ENCODE data around the gene SMAD1.

SMAD1 gene

GRCh38 chr4:145554691-145555090, 73.0 kb downstream of the SMAD1 start:
- DNase-seq (ENCODE audit: extremely low read depth, low read depth): no peak
- TF ChIP-seq CTCF (IDR thresholded peaks at IDR 0.05; ENCODE audit: low read depth, low read length, missing control alignments): no peak
- H3K4me3 ChIP-seq (replicated peaks; ENCODE audit: low read depth, low read length): no peak overlapping the region

DNA sequence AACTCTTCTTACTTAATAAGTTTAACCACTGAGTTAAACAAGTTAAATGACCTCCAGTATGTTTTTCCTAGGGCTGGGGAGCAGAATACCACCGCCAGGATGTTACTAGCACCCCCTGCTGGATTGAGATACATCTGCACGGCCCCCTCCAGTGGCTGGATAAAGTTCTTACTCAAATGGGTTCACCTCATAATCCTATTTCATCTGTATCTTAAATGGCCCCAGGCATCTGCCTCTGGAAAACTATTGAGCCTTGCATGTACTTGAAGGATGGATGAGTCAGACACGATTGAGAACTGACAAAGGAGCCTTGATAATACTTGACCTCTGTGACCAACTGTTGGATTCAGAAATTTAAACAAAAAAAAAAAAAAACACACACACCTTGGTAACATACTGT, 76.1 kb downstream of the SMAD1 start:
- peak; percentile 90 for TF ChIP-seq CTCF (IDR thresholded peaks at IDR 0.05; ENCODE audit: low read depth, low read length, missing control alignments)
- DNase-seq (ENCODE audit: extremely low read depth, low read depth): peak; percentile 46
- no peak overlapping the region for H3K4me3 ChIP-seq (replicated peaks; ENCODE audit: low read depth, low read length)

DNA sequence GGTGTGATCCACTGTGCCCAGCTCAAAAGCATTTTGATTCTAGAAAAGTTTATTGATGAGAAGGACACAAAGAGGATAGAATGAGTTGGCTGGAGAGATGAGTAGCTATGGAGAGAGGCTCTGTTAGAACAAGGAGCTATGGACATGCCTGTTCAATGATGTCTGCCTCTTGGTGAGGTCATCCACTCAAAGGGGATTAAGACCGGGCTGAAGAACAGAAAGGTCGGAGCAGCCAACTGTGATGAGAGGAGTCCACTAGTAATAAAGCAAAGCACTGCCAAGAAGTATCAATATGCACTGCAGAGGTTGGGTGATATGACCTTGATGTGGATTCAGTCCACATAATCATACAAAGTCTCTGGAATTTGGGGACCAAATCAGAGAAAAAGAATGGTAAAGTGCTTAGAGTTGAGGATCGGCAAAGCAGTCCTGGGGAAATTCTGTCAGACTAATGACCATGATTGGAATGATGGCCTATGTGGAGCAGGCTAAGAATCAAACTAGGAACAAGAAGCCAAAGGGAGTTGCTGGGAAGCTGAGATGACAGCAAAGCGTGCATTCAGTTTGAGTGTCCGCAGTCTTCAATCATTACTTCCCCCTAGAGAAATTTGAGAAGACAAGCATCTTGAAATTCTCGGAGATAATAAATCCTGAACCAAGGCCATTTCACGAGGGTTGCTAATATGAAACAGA, 81.8 kb downstream of the SMAD1 start:
- no peak for TF ChIP-seq CTCF (IDR thresholded peaks at IDR 0.05; ENCODE audit: low read depth, low read length, missing control alignments)
- no peak for DNase-seq (ENCODE audit: extremely low read depth, low read depth)
- no peak overlapping the region for H3K4me3 ChIP-seq (replicated peaks; ENCODE audit: low read depth, low read length)

DNA sequence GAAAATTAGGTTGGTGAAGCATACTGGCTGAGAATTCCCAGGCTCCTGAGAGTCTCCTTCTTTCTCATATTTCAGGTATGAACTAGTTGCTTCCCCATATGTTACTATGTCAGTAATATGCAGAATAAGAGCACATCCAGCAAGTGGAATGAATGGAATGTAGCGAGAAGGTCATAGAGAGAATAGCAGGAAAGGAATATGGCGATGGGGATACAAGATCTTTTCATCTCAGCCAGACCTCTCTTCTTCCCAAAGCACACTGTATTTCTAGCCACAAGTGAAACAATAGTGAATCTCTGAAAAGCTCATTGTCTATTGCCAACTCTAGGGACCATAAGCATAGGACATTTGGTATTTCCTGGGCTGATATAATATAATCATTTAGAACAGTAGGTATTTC, 82.9 kb downstream of the SMAD1 start:
- no peak for DNase-seq (ENCODE audit: extremely low read depth, low read depth)
- H3K4me3 ChIP-seq (replicated peaks; ENCODE audit: low read depth, low read length): no peak overlapping the region
- TF ChIP-seq CTCF (IDR thresholded peaks at IDR 0.05; ENCODE audit: low read depth, low read length, missing control alignments): no peak

GRCh38 chr4:145565328-145565727, 83.7 kb downstream of the SMAD1 start:
- TF ChIP-seq CTCF (IDR thresholded peaks at IDR 0.05; ENCODE audit: low read depth, low read length, missing control alignments): no peak
- no peak for DNase-seq (ENCODE audit: extremely low read depth, low read depth)
- no peak overlapping the region for H3K4me3 ChIP-seq (replicated peaks; ENCODE audit: low read depth, low read length)

DNA sequence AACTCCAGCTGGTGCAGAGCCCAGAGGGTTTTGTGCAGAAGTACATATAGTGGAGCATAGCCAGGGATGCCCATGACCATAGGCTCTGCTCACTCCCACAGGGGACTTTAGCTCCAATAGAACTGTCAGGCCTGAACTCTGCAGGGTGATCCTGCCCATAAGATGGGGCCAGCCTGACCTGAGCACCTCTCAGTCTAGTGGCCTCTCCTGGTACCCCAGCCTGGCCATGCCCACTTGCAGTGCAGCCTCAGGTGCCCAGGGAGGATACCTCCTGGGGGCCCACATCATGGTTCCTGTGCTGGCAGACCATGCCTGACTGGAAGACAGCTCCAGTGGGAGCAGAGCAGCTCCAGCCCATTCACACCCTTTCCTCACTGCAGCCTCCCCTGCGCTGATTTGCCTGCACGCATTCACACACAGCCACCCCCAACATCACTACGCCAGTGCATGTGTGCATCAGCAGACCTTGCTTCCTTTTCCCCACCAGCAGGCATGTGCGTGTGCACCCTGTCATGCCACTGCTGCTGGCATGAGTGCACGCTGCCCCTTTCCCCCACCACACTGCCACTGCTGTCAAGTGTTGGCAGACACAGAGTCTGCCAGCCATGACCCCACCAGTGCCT, 84.5 kb downstream of the SMAD1 start:
- DNase-seq (ENCODE audit: extremely low read depth, low read depth): no peak
- no peak overlapping the region for H3K4me3 ChIP-seq (replicated peaks; ENCODE audit: low read depth, low read length)
- no peak for TF ChIP-seq CTCF (IDR thresholded peaks at IDR 0.05; ENCODE audit: low read depth, low read length, missing control alignments)

Data from HFF-Myc (cell line).